Neural progenitor cell (in vitro differentiated cells): ENCODE results near the gene WWOX.

Source experiments
- EZH2 ChIP-seq: fragments of 200-600 bp; sonication (generic); IDR thresholded peaks from 2 replicates; pipeline ENCODE4 v1.6.1; 2017; ENCODE audit warnings: antibody characterized with exemption, mild to moderate bottlenecking, moderate library complexity
- TF ChIP-seq, protein P1 (sequence below): fragments of 200-600 bp; sonication (generic); IDR thresholded peaks from 2 replicates; pipeline ENCODE4 v1.5.1; 2017; ENCODE audit warnings: antibody characterized with exemption, mild to moderate bottlenecking

- TF ChIP-seq, protein P1, sequence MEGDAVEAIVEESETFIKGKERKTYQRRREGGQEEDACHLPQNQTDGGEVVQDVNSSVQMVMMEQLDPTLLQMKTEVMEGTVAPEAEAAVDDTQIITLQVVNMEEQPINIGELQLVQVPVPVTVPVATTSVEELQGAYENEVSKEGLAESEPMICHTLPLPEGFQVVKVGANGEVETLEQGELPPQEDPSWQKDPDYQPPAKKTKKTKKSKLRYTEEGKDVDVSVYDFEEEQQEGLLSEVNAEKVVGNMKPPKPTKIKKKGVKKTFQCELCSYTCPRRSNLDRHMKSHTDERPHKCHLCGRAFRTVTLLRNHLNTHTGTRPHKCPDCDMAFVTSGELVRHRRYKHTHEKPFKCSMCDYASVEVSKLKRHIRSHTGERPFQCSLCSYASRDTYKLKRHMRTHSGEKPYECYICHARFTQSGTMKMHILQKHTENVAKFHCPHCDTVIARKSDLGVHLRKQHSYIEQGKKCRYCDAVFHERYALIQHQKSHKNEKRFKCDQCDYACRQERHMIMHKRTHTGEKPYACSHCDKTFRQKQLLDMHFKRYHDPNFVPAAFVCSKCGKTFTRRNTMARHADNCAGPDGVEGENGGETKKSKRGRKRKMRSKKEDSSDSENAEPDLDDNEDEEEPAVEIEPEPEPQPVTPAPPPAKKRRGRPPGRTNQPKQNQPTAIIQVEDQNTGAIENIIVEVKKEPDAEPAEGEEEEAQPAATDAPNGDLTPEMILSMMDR = no peak
- TF ChIP-seq EZH2 = no peak
Measured at GRCh38 chr16:78815713-78816112, 716.3 kb downstream of the WWOX start.
